ENCODE results near the gene UTP15.

The UTP15 gene

GRCh38 chr5:73617510-73618279 is 52.2 kb downstream of the UTP15 start:
- no peak for TF ChIP-seq CTCF (IDR thresholded peaks at IDR 0.05; ENCODE audit: control insufficient read depth, insufficient read depth, low read depth, low read length, missing control alignments)
- H3K4me3 ChIP-seq (ENCODE audit: control insufficient read depth, low read depth, low read length) = no peak overlapping the region
- no peak for DNase-seq (ENCODE audit: low read depth)

DNA sequence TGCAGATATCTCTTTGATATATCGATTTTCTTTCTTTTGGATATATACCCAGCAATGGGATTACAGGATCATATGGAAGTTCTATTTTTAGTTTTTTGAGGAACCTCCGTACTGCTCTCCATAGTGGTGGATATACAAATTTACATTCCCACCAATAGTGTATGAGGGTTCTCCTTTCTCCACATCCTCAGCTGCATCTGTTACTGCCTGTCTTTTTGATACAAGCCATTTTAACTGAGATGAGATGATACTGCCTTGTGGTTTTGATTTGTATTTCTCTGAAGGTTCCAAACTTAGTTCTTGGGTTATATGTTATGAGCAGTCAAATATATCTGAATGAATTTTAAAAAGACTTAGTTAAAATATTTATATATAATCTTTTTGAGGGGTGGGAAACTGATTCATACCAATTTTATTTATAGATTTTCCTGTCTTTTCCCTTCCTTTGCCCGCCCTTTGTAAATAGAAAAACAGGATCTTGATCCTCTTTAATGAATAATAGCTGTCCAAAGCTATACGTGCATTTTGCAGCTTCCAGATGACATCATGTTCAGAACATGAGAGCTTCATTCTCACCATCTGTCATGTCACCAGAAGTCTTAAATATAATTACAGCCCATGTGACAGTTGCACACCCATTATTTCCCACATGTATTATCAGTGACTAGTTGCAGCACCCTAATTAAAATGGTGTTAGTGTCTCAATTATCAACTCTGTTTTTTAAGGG is 54.2 kb downstream of the UTP15 start:
- H3K4me3 ChIP-seq (ENCODE audit: control insufficient read depth, low read depth, low read length) = no peak overlapping the region
- no peak for DNase-seq (ENCODE audit: low read depth)
- TF ChIP-seq CTCF (IDR thresholded peaks at IDR 0.05; ENCODE audit: control insufficient read depth, insufficient read depth, low read depth, low read length, missing control alignments) = no peak

GRCh38 chr5:73620334-73620687 is 54.8 kb downstream of the UTP15 start:
- no peak overlapping the region for H3K4me3 ChIP-seq (ENCODE audit: control insufficient read depth, low read depth, low read length)
- TF ChIP-seq CTCF (IDR thresholded peaks at IDR 0.05; ENCODE audit: control insufficient read depth, insufficient read depth, low read depth, low read length, missing control alignments) = no peak
- no peak for DNase-seq (ENCODE audit: low read depth)

- H3K4me3 ChIP-seq (ENCODE audit: control insufficient read depth, low read depth, low read length) = no peak overlapping the region
- DNase-seq (ENCODE audit: low read depth) = no peak
- no peak for TF ChIP-seq CTCF (IDR thresholded peaks at IDR 0.05; ENCODE audit: control insufficient read depth, insufficient read depth, low read depth, low read length, missing control alignments)
These were observed 57.5 kb downstream of the UTP15 start for GRCh38 chr5:73623060-73623459.

DNA sequence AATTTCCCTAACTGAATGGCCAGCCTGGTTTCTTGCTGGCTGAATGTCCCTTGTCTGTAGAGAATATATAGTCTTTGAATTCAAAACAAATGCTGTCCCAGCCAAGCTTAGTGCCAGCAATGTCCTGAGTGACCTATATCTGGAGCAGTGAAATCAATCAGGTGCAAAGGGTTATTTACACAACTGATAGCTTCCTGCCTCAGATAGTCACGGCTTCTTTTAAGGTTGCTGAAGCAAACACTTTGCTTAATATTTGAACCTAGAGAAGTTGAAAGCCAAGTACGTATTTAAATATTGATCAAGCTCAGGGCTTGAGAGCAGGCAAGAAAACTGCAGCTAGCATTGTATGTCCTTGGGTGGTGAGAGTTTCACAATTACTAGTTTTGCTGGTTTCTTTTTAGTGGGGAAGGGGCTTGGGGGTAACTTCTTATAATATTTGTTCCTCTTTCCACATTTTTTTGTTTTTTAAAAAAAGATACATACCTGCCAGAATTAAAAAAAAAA is 58.4 kb downstream of the UTP15 start:
- no peak overlapping the region for H3K4me3 ChIP-seq (ENCODE audit: control insufficient read depth, low read depth, low read length)
- DNase-seq (ENCODE audit: low read depth) = no peak
- TF ChIP-seq CTCF (IDR thresholded peaks at IDR 0.05; ENCODE audit: control insufficient read depth, insufficient read depth, low read depth, low read length, missing control alignments) = no peak

DNA sequence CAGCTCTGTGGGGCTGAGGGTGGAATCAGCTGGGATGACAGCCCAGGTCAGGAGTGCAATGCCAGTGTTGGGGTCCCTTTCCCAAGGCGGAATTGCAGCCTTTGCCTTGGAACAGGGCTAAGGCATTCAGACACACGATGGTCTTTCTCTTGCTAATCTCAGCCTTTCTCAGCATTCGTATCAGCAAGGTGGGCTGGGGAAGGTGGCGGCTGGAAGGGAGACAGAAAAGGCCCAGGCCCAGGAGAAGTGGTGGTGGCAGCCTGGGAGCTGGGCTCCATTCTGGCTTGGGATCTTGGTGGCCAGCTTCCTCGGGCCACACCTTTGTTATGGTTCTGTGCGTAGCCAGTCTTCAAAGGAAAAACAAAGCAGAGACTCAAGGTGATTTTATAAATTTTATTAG is 59.3 kb downstream of the UTP15 start:
- no peak overlapping the region for H3K4me3 ChIP-seq (ENCODE audit: control insufficient read depth, low read depth, low read length)
- no peak for TF ChIP-seq CTCF (IDR thresholded peaks at IDR 0.05; ENCODE audit: control insufficient read depth, insufficient read depth, low read depth, low read length, missing control alignments)
- no peak for DNase-seq (ENCODE audit: low read depth)
